NCI-H345 treated with DMSO at 0.1 percent for 48 hours (cell line): ENCODE results near the gene ZDHHC14.

Experiments
- DNase-seq: peaks from one replicate; lab custom pipeline; 2025; ENCODE audit not compliant: unreplicated experiment; lab: John Stamatoyannopoulos, UW

The ZDHHC14 gene

GRCh38 chr6:157640746-157641451 is 259.9 kb downstream of the ZDHHC14 start:
- no peak for DNase-seq

- DNase-seq, result no peak
Observed at GRCh38 chr6:157641837-157642236, 260.8 kb downstream of the ZDHHC14 start.

- DNase-seq, result no peak
Observed at GRCh38 chr6:157642736-157643135, 261.7 kb downstream of the ZDHHC14 start.

GRCh38 chr6:157644043-157644810 is 263.2 kb downstream of the ZDHHC14 start:
- no peak for DNase-seq

- no peak for DNase-seq
Observed at GRCh38 chr6:157645201-157645795, 264.3 kb downstream of the ZDHHC14 start.

- no peak for DNase-seq
Observed at GRCh38 chr6:157646012-157646411, 265.0 kb downstream of the ZDHHC14 start.

- DNase-seq, result no peak
Observed at GRCh38 chr6:157647261-157647915, 266.4 kb downstream of the ZDHHC14 start.

- no peak for DNase-seq
Observed at GRCh38 chr6:157648561-157648960, 267.6 kb downstream of the ZDHHC14 start.

GRCh38 chr6:157649311-157650260 is 268.6 kb downstream of the ZDHHC14 start:
- DNase-seq, result peak; percentile 59

GRCh38 chr6:157650261-157650640 is 269.3 kb downstream of the ZDHHC14 start:
- peak; percentile 59 for DNase-seq

- DNase-seq, result peak; percentile 36
Observed at GRCh38 chr6:157650801-157651200, 269.8 kb downstream of the ZDHHC14 start.

- DNase-seq, result peak; percentile 42
Observed at GRCh38 chr6:157651731-157652490, 270.9 kb downstream of the ZDHHC14 start.

GRCh38 chr6:157652601-157653363 is 271.8 kb downstream of the ZDHHC14 start:
- DNase-seq, result no peak

- DNase-seq, result no peak
Observed at GRCh38 chr6:157653521-157653920, 272.5 kb downstream of the ZDHHC14 start.

GRCh38 chr6:157655139-157655538 is 274.1 kb downstream of the ZDHHC14 start:
- no peak for DNase-seq

GRCh38 chr6:157656437-157656997 is 275.5 kb downstream of the ZDHHC14 start:
- DNase-seq, result no peak

- no peak for DNase-seq
Observed at GRCh38 chr6:157657754-157658153, 276.8 kb downstream of the ZDHHC14 start.

GRCh38 chr6:157658301-157658700 is 277.3 kb downstream of the ZDHHC14 start:
- DNase-seq, result no peak
